ENCODE data around the gene FHIT.
"Not testable (repeated sequence)": the region's sequence is repeated elsewhere in the genome, so short reads cannot be mapped to it uniquely, and the experiment has no call there.

Gene FHIT

DNA sequence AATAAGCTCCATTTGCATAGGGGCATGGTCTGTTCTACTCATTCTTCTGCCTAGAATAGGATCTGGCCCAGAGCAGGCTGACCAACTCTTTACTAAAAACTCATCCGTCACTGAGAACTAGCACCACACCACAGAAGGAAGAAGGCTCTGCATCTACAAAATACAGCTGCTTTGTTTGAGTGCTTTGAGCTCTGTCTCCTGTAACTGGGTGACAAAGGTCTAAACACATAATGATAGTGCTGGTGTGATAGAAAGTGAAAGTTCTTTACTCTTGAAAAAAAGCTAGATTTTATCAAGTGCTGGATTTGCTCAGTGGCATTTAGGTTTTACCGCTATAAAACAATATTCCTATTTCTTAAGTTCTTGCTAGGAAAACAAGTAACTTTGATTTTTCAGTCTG is 140.7 kb downstream of the FHIT start:
- no peak for DNase-seq

GRCh38 chr3:61108247-61109019 is 142.8 kb downstream of the FHIT start:
- DNase-seq, result no peak

- no peak for DNase-seq
Measured at GRCh38 chr3:61094608-61095007, 156.6 kb downstream of the FHIT start.

GRCh38 chr3:61093364-61093763 is 157.9 kb downstream of the FHIT start:
- no peak for DNase-seq

- no peak for DNase-seq
Measured at GRCh38 chr3:61092870-61093269, 158.4 kb downstream of the FHIT start.

DNA sequence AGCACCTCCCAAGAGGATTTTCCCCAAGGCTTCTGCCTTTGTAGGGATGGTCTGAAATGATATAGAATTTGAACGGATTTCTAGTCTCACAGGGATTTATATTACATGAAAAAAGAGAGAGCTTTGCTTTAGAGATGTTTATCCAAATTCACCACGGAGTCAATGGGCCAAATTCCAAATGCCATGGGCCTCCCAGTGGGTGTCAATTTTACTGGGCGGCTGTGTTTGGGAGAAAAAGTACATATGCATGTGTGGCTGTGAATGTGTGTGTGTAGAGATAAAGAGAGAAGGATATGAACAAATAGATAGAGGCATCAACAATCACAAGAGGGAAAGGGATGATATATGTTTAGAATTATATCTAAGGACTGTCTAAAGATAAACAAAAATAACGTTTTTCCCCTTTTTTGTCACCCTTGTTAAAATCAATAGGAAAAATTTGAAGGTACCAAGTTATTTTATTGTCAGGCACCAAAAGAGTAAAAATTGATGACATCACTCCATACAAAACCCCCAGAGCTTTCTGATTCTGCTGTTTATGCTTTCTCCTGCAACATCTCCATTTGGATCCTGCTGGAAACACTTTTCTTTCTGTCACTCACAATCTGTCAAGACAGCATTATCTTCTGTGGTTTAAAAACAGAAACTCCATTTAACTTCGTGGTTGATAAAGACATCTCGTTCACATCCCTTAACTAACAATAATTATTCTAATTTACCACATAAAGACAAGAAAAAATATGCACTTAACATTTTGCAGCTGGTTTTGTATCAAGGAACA is 160.7 kb downstream of the FHIT start:
- DNase-seq, result no peak

DNA sequence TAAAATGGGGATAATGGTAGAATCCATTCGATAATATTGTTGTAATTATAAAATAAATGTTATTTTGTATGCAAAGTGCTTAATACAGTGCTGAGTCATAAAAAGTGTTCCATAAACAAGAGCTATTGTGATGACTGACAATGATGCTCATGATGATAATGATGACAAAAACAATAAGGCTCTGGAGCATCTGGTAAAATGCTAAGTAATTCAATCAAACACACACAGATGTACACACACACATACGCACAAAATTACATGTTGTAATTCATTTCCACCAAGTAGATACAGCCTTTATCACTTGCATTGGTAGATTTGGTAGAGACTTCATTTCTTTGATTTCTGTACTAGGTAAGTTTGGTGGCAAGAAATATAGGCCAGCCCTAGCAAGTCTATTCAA is 163.8 kb downstream of the FHIT start:
- no peak for DNase-seq

- DNase-seq, result no peak
Measured at GRCh38 chr3:61081554-61081953, 169.7 kb downstream of the FHIT start.

GRCh38 chr3:61080737-61081445 is 170.4 kb downstream of the FHIT start:
- DNase-seq, result no peak

GRCh38 chr3:61078048-61078752 is 173.1 kb downstream of the FHIT start:
- no peak for DNase-seq

- DNase-seq, result no peak
Measured at GRCh38 chr3:61077551-61077950, 173.7 kb downstream of the FHIT start.

GRCh38 chr3:61074783-61075182 is 176.5 kb downstream of the FHIT start:
- DNase-seq, result no peak

- DNase-seq, result no peak
Measured at GRCh38 chr3:61073566-61074165, 177.6 kb downstream of the FHIT start.

DNA sequence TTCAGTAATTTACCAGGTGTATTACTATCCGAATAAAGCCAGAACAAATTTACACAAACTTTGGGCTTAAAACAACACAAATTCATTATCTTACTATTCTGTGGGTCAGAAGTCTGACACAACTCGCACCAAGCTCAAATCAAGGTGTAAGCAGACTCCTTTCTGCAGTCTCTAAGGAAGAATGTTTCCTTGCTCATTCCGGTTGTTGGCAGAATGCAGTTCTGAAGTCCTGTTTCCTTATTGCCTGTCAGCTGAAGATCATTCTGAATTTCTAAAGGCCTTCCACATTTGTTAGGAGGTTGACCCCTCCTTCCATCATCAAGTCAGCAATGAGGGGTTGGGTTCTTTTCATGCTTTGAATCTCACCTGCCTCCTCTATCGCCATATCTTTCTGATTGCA is 183.2 kb downstream of the FHIT start:
- DNase-seq, result no peak

DNA sequence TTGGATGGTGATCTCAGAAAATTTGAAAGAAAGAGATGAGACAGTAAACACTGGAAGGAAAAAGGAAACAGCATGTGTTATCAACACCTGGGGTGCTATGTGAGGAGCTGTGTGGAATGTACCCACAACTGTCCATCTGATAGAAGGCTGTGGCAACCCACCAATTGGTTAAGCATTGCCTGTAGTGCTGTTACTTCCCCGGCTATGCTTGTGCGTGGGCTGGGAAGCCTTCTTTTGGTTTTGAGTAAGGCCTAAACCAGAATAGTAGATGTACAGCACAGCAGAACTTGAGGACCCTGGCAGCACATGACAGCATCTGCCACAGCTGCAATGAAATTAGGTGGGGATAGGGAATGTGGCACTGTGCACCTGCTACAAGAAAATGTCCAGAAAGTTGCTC is 184.5 kb downstream of the FHIT start:
- no peak for DNase-seq

DNA sequence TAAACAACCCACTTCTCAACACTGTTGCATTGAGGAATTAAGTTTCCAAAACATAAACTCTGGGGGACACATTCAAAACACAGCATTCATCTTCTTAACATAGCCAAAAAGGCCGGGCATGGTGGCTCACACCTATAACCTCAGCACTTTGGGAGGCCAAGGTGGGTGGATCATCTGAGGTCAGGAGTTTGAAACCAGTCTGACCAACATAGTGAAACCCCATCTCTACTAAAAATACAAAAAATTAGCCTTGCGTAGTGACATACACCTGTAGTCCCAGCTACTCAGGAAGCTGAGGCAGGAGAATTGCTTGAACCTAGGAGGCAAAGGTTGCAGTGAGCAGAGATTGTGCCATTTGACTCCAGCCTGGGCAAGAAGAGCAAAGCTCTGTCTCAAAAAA is 185.0 kb downstream of the FHIT start:
- not testable (repeated sequence) for DNase-seq

DNA sequence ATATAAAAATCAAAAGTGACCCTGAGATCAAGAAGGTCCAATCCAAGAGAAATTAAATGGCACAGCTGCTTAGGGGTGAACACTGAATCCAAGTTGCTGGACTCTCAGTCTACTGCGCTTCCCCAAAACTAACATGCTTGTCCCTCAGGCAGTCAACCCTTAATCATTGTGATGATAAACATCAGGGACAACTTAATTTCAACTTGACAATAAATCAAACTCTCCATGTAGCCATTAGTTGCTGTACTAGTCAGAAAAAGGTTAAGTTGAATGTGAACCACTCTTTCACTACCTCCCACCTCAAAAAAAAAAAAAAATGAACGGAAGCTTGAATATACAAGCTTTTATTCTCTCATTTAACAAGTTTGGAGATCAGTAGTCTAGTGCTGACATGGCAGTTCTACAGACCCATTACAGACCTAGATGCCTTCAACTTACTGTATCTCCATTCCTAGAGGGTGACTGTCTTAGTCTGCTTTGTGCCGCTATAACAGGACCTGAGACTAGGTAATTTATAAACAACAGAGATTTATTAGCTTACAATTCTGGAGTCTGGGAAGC is 185.7 kb downstream of the FHIT start:
- DNase-seq, result no peak

GRCh38 chr3:61061092-61061723 is 190.0 kb downstream of the FHIT start:
- no peak for DNase-seq

DNA sequence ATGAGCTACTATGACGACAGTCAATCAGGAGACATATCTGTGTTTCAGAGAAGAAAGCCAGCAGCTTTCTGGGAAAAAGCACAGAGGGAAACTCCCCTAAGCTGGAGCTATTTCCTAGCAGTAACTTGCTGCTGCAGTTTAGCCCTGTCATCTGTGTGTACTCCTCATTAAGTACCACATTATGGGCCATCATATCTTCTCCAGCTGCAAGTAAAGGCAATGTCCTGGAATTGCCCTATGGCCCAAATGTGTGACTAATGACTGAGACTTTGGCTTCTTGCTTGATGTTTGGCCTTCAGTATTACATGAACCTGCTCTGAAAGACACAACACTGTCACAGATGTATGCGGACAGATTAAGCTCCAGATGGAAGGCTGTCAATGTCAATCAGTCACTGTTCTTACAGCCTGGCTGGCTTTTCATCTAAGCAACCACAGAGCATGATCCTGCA is 190.8 kb downstream of the FHIT start:
- no peak for DNase-seq

DNA sequence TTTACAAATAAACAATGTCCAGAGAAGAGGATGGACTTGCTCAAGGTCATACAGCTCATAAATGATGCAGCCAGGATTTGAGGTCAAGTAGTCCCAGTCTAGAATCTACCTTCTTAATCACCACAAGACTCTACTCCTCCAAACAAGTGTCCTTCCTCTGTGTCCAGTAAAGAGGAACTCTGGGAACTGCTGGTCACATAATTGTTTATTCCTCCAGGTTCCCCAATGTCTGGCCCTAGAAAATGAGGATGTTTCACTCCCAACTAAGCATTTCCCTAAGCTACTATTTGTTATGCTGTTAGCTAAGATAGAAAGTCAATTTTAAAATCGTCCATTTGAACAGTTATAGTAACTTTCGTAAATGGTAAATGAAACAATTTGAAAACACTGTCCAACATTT is 192.4 kb downstream of the FHIT start:
- DNase-seq, result no peak

GRCh38 chr3:61057464-61057863 is 193.8 kb downstream of the FHIT start:
- no peak for DNase-seq

GRCh38 chr3:61055447-61055846 is 195.8 kb downstream of the FHIT start:
- no peak for DNase-seq
